HEK293 (cell line): ENCODE data around the gene ELK4.

Source experiments
- CTCF ChIA-PET: fragments of 350-600 bp; formaldehyde crosslinking; extraction: SDS; loops from one replicate; lab custom pipeline; 2021; ENCODE audit warnings: antibody characterized with exemption; lab: Yijun Ruan, JAX
- POLR2A ChIA-PET: fragments of 300-600 bp; formaldehyde crosslinking; extraction: SDS; loops from one replicate; lab custom pipeline; 2020; ENCODE audit warnings: antibody characterized with exemption, inconsistent platforms; lab: Yijun Ruan, JAX
- H3K27ac ChIP-seq: fragments of 200-500 bp; sonication (Bioruptor generic); 2 replicates; pipeline ENCODE4 v1.5.1; 2014; ENCODE audit warnings: low read depth, low read length, control low read depth, inconsistent platforms; ENCODE audit errors: extremely low read depth
- H3K36me3 ChIP-seq, 2 experiments: fragments of 200-500 bp in 1 of 2; sonication (Bioruptor generic) in 1 of 2; 1 replicate in 1 of 2; 2 replicates in 1 of 2; pipeline ENCODE4 v1.5.1; 2014 to 2017; ENCODE audit warnings: inconsistent platforms in 2 of 2, low read length in 2 of 2; ENCODE audit not compliant: control insufficient read depth in 2 of 2, insufficient read depth in 1 of 2
- H3K4me1 ChIP-seq: fragments of 200-500 bp; sonication (Bioruptor generic); 2 replicates; pipeline ENCODE4 v1.5.1; 2014; ENCODE audit warnings: mild to moderate bottlenecking, low read length, inconsistent platforms; ENCODE audit not compliant: control insufficient read depth, insufficient read depth
- H3K4me3 ChIP-seq: 2 replicates; pipeline ENCODE4 v1.5.1; 2011; ENCODE audit warnings: low read depth, mild to moderate bottlenecking, control low read depth, low read length, moderate library complexity
- H3K9me3 ChIP-seq: fragments of 200-500 bp; sonication (Bioruptor generic); 2 replicates; pipeline ENCODE4 v1.5.1; 2014; ENCODE audit warnings: low read depth, low read length, inconsistent platforms; ENCODE audit not compliant: control insufficient read depth, insufficient read depth
- GLIS1 ChIP-seq: fragments of 450-650 bp; formaldehyde crosslinking; IDR thresholded peaks from 2 replicates; pipeline ENCODE4 v1.5.1; 2016; ENCODE audit warnings: missing biosample characterization, missing genetic modification characterization
- HOXD13 ChIP-seq: sonication (generic); formaldehyde crosslinking; IDR thresholded peaks from 2 replicates; pipeline ENCODE4 v1.8.0; 2022; ENCODE audit warnings: missing genetic modification reagents, borderline replicate concordance
- IKZF3 ChIP-seq: fragments of 450-650 bp; IDR thresholded peaks from 2 replicates; pipeline ENCODE4 v1.5.0; 2018; ENCODE audit warnings: missing biosample characterization, mild to moderate bottlenecking, missing genetic modification characterization, moderate library complexity
- KLF16 ChIP-seq: fragments of 450-650 bp; formaldehyde crosslinking; IDR thresholded peaks from 2 replicates; pipeline ENCODE4 v1.5.1; 2017; ENCODE audit warnings: missing biosample characterization, missing genetic modification characterization
- PRDM1 ChIP-seq: fragments of 450-650 bp; formaldehyde crosslinking; IDR thresholded peaks from 2 replicates; pipeline ENCODE4; 2016; ENCODE audit warnings: missing biosample characterization, missing genetic modification characterization
- SP7 ChIP-seq: fragments of 450-650 bp; formaldehyde crosslinking; IDR thresholded peaks from 2 replicates; pipeline ENCODE4 v1.5.1; 2016; ENCODE audit warnings: missing biosample characterization, missing genetic modification characterization
- ZBTB48 ChIP-seq: fragments of 450-650 bp; formaldehyde crosslinking; IDR thresholded peaks from 2 replicates; pipeline ENCODE4 v1.5.1; 2016; ENCODE audit warnings: missing biosample characterization, missing genetic modification characterization
- ZEB2 ChIP-seq: fragments of 450-650 bp; formaldehyde crosslinking; IDR thresholded peaks from 2 replicates; pipeline ENCODE4 v1.5.1; 2016; ENCODE audit warnings: missing biosample characterization, missing genetic modification characterization
- ZNF132 ChIP-seq: fragments of 450-650 bp; formaldehyde crosslinking; IDR thresholded peaks from 2 replicates; pipeline ENCODE4 v1.5.1; 2017; ENCODE audit warnings: missing biosample characterization, missing genetic modification characterization, borderline replicate concordance
- ZNF157 ChIP-seq: fragments of 450-650 bp; formaldehyde crosslinking; IDR thresholded peaks from 2 replicates; pipeline ENCODE4 v1.5.1; 2016; ENCODE audit warnings: missing biosample characterization, missing genetic modification characterization
- ZNF211 ChIP-seq: fragments of 450-650 bp; formaldehyde crosslinking; IDR thresholded peaks from 2 replicates; pipeline ENCODE4 v1.5.1; 2016; ENCODE audit warnings: low read depth, missing biosample characterization, missing genetic modification characterization
- ZNF266 ChIP-seq: fragments of 450-650 bp; formaldehyde crosslinking; IDR thresholded peaks from 2 replicates; pipeline ENCODE4 v1.5.1; 2016; ENCODE audit warnings: missing biosample characterization, missing genetic modification characterization, low read depth
- ZNF302 ChIP-seq: fragments of 450-650 bp; formaldehyde crosslinking; IDR thresholded peaks from 2 replicates; pipeline ENCODE4 v1.5.1; 2016; ENCODE audit warnings: missing biosample characterization, missing genetic modification characterization, low read depth
- ZNF391 ChIP-seq: fragments of 450-650 bp; formaldehyde crosslinking; IDR thresholded peaks from 2 replicates; pipeline ENCODE4 v1.5.1; 2016; ENCODE audit warnings: low read depth, missing biosample characterization, missing genetic modification characterization, borderline replicate concordance
- ZNF394 ChIP-seq: fragments of 450-650 bp; formaldehyde crosslinking; IDR thresholded peaks from 2 replicates; pipeline ENCODE4 v1.5.1; 2016; ENCODE audit warnings: missing biosample characterization, missing genetic modification characterization, mild to moderate bottlenecking, moderate library complexity, borderline replicate concordance
- ZNF473 ChIP-seq: fragments of 450-650 bp; formaldehyde crosslinking; IDR thresholded peaks from 2 replicates; pipeline ENCODE4 v1.5.1; 2017; ENCODE audit warnings: missing biosample characterization, missing genetic modification characterization
- ZNF600 ChIP-seq: fragments of 450-650 bp; formaldehyde crosslinking; IDR thresholded peaks from 2 replicates; pipeline ENCODE4 v1.5.1; 2016; ENCODE audit warnings: missing biosample characterization, missing genetic modification characterization
- ZNF654 ChIP-seq: fragments of 450-650 bp; formaldehyde crosslinking; IDR thresholded peaks from 2 replicates; pipeline ENCODE4 v1.5.1; 2016; ENCODE audit warnings: low read depth, missing biosample characterization, missing genetic modification characterization
- ZNF768 ChIP-seq: fragments of 450-650 bp; formaldehyde crosslinking; IDR thresholded peaks from 2 replicates; pipeline ENCODE4 v1.5.1; 2018; ENCODE audit warnings: missing biosample characterization, mild to moderate bottlenecking, missing genetic modification characterization
- ZSCAN23 ChIP-seq: fragments of 450-650 bp; formaldehyde crosslinking; IDR thresholded peaks from 2 replicates; pipeline ENCODE4 v1.5.1; 2016; ENCODE audit warnings: missing biosample characterization, missing genetic modification characterization
- TF ChIP-seq, protein P1 (sequence below): fragments of 450-650 bp; IDR thresholded peaks from 2 replicates; pipeline ENCODE4 v1.5.1; 2018; ENCODE audit warnings: missing biosample characterization, mild to moderate bottlenecking, missing genetic modification characterization
- TF ChIP-seq, protein P2 (sequence below): fragments of 450-650 bp; formaldehyde crosslinking; IDR thresholded peaks from 2 replicates; pipeline ENCODE4 v1.5.1; 2016; ENCODE audit warnings: missing biosample characterization, missing genetic modification characterization, borderline replicate concordance
- TF ChIP-seq, protein P3 (sequence below): fragments of 450-650 bp; formaldehyde crosslinking; IDR thresholded peaks from 2 replicates; pipeline ENCODE4 v1.5.1; 2016; ENCODE audit warnings: missing biosample characterization, missing genetic modification characterization
- TF ChIP-seq, protein P4 (sequence below): fragments of 450-650 bp; formaldehyde crosslinking; IDR thresholded peaks from 2 replicates; pipeline ENCODE4 v1.5.1; 2016; ENCODE audit warnings: missing biosample characterization, missing genetic modification characterization

Gene ELK4

DNA sequence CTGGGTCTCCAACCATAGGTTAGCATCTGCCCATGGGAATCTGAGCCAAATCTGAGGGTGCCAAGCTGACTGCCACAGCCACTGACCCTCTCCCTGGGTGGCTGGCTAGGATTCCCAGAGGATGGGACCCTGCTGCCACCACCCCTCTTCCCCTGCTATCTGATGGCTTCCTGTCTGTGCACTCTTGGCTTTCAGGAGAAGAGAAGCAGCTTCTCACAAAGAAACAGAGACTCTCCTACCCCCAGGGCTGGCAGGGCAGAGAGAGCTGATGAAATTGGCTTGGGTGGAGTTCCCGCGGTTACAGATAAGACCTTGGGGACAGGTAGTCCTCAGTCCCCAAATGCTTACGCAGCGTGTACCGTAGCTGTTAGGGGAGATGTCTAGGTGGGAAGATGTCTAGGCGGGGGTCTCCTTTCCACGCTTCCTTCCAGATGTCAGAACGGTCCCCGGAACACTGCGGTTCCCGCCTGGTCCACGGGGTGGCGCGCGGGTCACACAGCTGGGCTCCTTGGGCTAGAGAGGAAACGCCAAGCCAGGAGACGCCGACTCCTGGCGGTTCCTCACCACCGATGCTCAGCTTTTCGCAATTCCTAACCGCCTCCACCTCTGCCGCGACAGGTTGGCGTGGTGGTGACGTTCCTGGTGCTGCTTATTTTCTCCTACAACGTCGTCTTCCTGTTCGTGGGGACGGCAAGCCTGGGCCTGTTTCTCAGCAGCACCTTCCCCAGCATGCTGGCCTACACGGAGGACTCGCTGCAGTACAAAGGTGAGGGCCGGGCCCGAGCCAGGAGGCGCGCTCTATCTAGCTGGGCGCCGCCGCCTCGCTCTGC, 40.1 kb downstream of the ELK4 start (continued):
- TF ChIP-seq ZNF600 = peak; percentile 95
- TF ChIP-seq ZNF132 (tag by site-specific recombination) = no peak
- TF ChIP-seq, protein P1, sequence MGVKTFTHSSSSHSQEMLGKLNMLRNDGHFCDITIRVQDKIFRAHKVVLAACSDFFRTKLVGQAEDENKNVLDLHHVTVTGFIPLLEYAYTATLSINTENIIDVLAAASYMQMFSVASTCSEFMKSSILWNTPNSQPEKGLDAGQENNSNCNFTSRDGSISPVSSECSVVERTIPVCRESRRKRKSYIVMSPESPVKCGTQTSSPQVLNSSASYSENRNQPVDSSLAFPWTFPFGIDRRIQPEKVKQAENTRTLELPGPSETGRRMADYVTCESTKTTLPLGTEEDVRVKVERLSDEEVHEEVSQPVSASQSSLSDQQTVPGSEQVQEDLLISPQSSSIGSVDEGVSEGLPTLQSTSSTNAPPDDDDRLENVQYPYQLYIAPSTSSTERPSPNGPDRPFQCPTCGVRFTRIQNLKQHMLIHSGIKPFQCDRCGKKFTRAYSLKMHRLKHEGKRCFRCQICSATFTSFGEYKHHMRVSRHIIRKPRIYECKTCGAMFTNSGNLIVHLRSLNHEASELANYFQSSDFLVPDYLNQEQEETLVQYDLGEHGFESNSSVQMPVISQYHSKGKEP (tag by site-specific recombination) = no peak
- peak; percentile 41; the same call in 1 of the 2 replicates for TF ChIP-seq SP7
- peak; percentile 58 for TF ChIP-seq GLIS1 (tag by site-specific recombination)
- TF ChIP-seq PRDM1 (tag by site-specific recombination) = no peak
- TF ChIP-seq IKZF3 (tag by site-specific recombination) = peak; percentile 41
- no peak for TF ChIP-seq ZBTB48 (tag by site-specific recombination)
- no peak for TF ChIP-seq ZNF211 (tag by site-specific recombination)

DNA sequence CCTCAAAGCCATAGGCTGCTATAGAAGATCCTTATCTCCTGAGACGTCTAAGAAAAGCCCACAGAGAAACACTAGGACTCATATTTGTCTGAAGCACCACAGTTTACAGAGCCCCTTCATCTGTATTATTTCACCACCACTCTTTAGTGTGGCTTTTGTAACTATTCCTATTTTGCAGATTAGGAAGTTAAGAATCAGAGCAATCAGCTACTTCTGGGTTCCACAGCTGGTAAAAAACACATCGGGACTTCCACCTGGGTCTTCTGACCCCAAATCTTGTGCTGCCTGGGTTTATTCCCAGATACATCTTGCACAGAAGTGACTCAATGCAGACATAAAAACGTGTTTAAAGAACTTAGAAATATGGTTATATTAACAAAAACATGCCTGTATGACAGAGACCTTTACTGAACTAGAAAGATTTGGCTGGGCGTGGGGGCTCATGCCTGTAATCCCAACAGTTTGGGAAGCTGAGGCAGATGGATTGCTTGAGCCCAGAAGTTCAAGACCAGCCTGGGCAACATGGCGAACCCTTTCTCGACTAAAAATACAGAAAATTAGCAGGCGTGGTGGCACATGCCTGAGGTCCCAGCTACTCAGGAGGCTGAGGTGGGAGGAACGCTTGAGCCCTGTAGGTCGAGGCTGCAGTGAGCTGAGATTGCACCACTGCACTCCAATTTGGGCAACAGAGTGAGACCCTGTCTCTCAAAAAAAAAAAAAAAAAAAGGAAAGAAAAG, 40.9 kb downstream of the ELK4 start:
- ChIA-PET CTCF (interaction anchor here (0.6 to 9.4 kb wide), 49 partner anchors 8 to 516 kb away, joined by 3 to 414 read pairs (median 5); partner anchors contain the start of gene ELK4), POLR2A (interaction anchor here (1.0 to 1.8 kb wide), 2 partner anchors 41 to 67 kb away, joined by 3 to 14 read pairs; partner anchors contain the start of gene ELK4)
- H3K27ac ChIP-seq = no peak overlapping the region
- no peaks in the 10 kb centered on the region; the same call in 1 of the 2 replicates for H3K4me1 ChIP-seq
- H3K4me3 ChIP-seq = no peak overlapping the region
- H3K9me3 ChIP-seq = no peaks in the 10 kb centered on the region
- no peaks in the 10 kb centered on the region for H3K36me3 ChIP-seq
- no peak for TF ChIP-seq ZNF768 (tag by site-specific recombination)
- no peak for TF ChIP-seq ZNF394 (tag by site-specific recombination)
- TF ChIP-seq ZNF654 = no peak
- TF ChIP-seq, protein P2, sequence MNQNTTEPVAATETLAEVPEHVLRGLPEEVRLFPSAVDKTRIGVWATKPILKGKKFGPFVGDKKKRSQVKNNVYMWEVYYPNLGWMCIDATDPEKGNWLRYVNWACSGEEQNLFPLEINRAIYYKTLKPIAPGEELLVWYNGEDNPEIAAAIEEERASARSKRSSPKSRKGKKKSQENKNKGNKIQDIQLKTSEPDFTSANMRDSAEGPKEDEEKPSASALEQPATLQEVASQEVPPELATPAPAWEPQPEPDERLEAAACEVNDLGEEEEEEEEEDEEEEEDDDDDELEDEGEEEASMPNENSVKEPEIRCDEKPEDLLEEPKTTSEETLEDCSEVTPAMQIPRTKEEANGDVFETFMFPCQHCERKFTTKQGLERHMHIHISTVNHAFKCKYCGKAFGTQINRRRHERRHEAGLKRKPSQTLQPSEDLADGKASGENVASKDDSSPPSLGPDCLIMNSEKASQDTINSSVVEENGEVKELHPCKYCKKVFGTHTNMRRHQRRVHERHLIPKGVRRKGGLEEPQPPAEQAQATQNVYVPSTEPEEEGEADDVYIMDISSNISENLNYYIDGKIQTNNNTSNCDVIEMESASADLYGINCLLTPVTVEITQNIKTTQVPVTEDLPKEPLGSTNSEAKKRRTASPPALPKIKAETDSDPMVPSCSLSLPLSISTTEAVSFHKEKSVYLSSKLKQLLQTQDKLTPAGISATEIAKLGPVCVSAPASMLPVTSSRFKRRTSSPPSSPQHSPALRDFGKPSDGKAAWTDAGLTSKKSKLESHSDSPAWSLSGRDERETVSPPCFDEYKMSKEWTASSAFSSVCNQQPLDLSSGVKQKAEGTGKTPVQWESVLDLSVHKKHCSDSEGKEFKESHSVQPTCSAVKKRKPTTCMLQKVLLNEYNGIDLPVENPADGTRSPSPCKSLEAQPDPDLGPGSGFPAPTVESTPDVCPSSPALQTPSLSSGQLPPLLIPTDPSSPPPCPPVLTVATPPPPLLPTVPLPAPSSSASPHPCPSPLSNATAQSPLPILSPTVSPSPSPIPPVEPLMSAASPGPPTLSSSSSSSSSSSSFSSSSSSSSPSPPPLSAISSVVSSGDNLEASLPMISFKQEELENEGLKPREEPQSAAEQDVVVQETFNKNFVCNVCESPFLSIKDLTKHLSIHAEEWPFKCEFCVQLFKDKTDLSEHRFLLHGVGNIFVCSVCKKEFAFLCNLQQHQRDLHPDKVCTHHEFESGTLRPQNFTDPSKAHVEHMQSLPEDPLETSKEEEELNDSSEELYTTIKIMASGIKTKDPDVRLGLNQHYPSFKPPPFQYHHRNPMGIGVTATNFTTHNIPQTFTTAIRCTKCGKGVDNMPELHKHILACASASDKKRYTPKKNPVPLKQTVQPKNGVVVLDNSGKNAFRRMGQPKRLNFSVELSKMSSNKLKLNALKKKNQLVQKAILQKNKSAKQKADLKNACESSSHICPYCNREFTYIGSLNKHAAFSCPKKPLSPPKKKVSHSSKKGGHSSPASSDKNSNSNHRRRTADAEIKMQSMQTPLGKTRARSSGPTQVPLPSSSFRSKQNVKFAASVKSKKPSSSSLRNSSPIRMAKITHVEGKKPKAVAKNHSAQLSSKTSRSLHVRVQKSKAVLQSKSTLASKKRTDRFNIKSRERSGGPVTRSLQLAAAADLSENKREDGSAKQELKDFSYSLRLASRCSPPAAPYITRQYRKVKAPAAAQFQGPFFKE (tag by site-specific recombination) = no peak
- TF ChIP-seq, protein P3, sequence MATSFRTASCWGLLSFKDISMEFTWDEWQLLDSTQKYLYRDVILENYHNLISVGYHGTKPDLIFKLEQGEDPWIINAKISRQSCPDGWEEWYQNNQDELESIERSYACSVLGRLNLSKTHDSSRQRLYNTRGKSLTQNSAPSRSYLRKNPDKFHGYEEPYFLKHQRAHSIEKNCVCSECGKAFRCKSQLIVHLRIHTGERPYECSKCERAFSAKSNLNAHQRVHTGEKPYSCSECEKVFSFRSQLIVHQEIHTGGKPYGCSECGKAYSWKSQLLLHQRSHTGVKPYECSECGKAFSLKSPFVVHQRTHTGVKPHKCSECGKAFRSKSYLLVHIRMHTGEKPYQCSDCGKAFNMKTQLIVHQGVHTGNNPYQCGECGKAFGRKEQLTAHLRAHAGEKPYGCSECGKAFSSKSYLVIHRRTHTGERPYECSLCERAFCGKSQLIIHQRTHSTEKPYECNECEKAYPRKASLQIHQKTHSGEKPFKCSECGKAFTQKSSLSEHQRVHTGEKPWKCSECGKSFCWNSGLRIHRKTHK (tag by site-specific recombination) = no peak
- TF ChIP-seq ZNF473 (tag by site-specific recombination) = no peak
- no peak for TF ChIP-seq ZNF266 (tag by site-specific recombination)
- no peak for TF ChIP-seq HOXD13 (CRISPR knock-in tag)
- TF ChIP-seq ZNF391 (tag by site-specific recombination) = no peak
- no peak for TF ChIP-seq KLF16 (tag by site-specific recombination)
- no peak for TF ChIP-seq ZNF302 (tag by site-specific recombination)
- TF ChIP-seq ZNF157 (tag by site-specific recombination) = no peak
- no peak for TF ChIP-seq ZEB2 (tag by site-specific recombination)
- no peak for TF ChIP-seq ZSCAN23 (tag by site-specific recombination)
- TF ChIP-seq, protein P4, sequence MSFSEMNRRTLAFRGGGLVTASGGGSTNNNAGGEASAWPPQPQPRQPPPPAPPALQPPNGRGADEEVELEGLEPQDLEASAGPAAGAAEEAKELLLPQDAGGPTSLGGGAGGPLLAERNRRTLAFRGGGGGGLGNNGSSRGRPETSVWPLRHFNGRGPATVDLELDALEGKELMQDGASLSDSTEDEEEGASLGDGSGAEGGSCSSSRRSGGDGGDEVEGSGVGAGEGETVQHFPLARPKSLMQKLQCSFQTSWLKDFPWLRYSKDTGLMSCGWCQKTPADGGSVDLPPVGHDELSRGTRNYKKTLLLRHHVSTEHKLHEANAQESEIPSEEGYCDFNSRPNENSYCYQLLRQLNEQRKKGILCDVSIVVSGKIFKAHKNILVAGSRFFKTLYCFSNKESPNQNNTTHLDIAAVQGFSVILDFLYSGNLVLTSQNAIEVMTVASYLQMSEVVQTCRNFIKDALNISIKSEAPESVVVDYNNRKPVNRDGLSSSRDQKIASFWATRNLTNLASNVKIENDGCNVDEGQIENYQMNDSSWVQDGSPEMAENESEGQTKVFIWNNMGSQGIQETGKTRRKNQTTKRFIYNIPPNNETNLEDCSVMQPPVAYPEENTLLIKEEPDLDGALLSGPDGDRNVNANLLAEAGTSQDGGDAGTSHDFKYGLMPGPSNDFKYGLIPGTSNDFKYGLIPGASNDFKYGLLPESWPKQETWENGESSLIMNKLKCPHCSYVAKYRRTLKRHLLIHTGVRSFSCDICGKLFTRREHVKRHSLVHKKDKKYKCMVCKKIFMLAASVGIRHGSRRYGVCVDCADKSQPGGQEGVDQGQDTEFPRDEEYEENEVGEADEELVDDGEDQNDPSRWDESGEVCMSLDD = no peak
